ENCODE results near the gene HBQ1. TPM values are rescaled to one million over a fixed set of nuclear protein-coding genes. Genes with fewer than 3 reads are reported as not detected.

Gene HBQ1
- total RNA-seq, 2 donors from 2014 or later: not detected

DNA sequence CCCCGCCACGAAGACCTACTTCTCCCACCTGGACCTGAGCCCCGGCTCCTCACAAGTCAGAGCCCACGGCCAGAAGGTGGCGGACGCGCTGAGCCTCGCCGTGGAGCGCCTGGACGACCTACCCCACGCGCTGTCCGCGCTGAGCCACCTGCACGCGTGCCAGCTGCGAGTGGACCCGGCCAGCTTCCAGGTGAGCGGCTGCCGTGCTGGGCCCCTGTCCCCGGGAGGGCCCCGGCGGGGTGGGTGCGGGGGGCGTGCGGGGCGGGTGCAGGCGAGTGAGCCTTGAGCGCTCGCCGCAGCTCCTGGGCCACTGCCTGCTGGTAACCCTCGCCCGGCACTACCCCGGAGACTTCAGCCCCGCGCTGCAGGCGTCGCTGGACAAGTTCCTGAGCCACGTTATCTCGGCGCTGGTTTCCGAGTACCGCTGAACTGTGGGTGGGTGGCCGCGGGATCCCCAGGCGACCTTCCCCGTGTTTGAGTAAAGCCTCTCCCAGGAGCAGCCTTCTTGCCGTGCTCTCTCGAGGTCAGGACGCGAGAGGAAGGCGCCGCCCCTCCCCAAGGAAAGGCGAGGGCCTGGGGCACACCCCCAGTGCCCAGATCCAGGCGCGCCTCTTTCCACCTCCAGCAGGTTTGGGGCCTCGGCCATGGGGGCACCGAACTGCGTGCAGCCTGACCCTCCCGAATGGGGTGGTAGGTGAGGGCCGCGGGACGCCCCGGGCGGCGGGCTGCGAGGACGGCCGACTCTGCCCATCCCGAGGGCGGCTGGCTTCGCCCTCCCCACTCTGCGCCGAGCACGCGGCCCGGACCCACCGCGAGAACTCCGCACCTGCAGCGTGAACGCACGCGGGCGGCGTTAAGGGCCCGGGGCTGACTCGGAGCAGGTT, 664 bp downstream of the HBQ1 start:
- intact Hi-C loops (cut with DNase I): loop anchor here (5.0 kb wide), 1 partner anchor 74 kb away; no protein-coding TSS in a partner anchor
- H3K4me3 ChIP-seq: peak overlapping the region; percentile 20
- H3K27ac ChIP-seq: no peak overlapping the region
- H3K9me3 ChIP-seq: no peaks in the 10 kb centered on the region
- no peaks in the 10 kb centered on the region for H3K36me3 ChIP-seq
- peak overlapping the region in 1 of 2 donors; percentile 30 for H3K9ac ChIP-seq (ENCODE audit: low read depth in 2 of 2, low read length in 2 of 2)
- DNase-seq: no peak
- H3K4me1 ChIP-seq: peaks cover 11% of the 10 kb centered on the region
- H3K27me3 ChIP-seq: peaks cover 45% of the 10 kb centered on the region
- TF ChIP-seq, protein P1, sequence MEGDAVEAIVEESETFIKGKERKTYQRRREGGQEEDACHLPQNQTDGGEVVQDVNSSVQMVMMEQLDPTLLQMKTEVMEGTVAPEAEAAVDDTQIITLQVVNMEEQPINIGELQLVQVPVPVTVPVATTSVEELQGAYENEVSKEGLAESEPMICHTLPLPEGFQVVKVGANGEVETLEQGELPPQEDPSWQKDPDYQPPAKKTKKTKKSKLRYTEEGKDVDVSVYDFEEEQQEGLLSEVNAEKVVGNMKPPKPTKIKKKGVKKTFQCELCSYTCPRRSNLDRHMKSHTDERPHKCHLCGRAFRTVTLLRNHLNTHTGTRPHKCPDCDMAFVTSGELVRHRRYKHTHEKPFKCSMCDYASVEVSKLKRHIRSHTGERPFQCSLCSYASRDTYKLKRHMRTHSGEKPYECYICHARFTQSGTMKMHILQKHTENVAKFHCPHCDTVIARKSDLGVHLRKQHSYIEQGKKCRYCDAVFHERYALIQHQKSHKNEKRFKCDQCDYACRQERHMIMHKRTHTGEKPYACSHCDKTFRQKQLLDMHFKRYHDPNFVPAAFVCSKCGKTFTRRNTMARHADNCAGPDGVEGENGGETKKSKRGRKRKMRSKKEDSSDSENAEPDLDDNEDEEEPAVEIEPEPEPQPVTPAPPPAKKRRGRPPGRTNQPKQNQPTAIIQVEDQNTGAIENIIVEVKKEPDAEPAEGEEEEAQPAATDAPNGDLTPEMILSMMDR (IDR thresholded peaks at IDR 0.05): no peak

DNA sequence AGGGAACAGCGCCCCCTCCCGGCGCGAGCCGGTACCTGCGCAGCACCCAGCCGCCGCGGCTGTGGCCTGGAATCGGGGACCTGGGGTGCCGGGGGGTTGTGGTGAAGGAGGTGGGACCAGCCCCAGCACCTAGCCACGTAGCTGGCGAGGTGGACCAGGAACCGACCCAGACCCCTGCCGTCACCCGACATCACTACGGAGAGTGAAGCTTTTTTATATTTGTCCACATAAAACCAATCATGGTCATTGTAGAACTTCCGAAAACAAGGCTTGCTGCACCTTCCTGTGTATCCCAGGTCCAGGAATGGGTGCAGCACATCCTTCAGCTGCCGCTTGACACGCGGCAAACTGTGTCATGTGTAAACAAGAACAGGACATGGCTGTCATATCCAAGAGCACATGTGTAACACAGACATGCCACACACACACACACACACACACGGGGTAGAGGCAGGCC, 1.3 kb downstream of the HBQ1 start:
- Histone ChIP-seq H3K4me1 (peaks cover 11% of the 10 kb centered on the region), H3K27ac (no peak overlapping the region), H3K27me3 (peaks cover 45% of the 10 kb centered on the region), H3K4me3 (no peak overlapping the region), H3K9ac (ENCODE audit: low read depth in 2 of 2, low read length in 2 of 2) (peak overlapping the region in 1 of 2 donors; percentile 12), H3K36me3 (no peaks in the 10 kb centered on the region), H3K9me3 (no peaks in the 10 kb centered on the region)
- TF ChIP-seq, protein P1 (IDR thresholded peaks at IDR 0.05): peak; percentile 98
- intact Hi-C loops (cut with DNase I): loop anchor here (5.0 kb wide), 1 partner anchor 74 kb away; no protein-coding TSS in a partner anchor
- peak; percentile 79 for DNase-seq

DNA sequence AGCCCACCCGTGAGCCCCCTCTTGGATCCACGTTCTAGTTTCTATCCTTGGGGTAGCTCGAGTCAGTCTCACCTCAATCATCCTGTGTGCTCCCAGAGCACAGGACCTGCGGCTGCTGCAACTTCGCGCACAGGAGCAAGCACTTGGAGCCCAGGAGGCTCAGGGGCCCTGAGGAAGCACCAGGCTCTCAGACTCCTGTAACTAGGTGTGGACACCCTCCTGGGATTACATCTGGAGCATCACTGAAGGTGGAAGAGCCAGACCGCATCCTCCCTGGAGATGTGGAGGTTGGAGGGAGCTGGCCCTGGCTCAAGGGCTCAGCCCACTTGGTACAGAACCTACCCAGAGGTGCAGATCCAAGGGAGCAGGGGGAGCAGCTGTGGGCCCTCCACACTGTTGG, 2.7 kb downstream of the HBQ1 start:
- no peak overlapping the region for H3K27ac ChIP-seq
- no peak overlapping the region for H3K4me3 ChIP-seq
- no peak for DNase-seq
- intact Hi-C loops (cut with DNase I): loop anchor here (5.0 kb wide), 1 partner anchor 76 kb away; no protein-coding TSS in a partner anchor
- peaks cover 11% of the 10 kb centered on the region for H3K4me1 ChIP-seq
- H3K36me3 ChIP-seq: no peaks in the 10 kb centered on the region
- TF ChIP-seq, protein P1 (IDR thresholded peaks at IDR 0.05): no peak
- H3K9ac ChIP-seq (ENCODE audit: low read depth in 2 of 2, low read length in 2 of 2): no peak overlapping the region
- no peaks in the 10 kb centered on the region for H3K9me3 ChIP-seq
- H3K27me3 ChIP-seq: peaks cover 34% of the 10 kb centered on the region

- peaks cover 11% of the 10 kb centered on the region for H3K4me1 ChIP-seq
- no peak overlapping the region for H3K9ac ChIP-seq (ENCODE audit: low read depth in 2 of 2, low read length in 2 of 2)
- no peak overlapping the region for H3K4me3 ChIP-seq
- DNase-seq: no peak
- peaks cover 12% of the 10 kb centered on the region for H3K36me3 ChIP-seq
- H3K27me3 ChIP-seq: peaks cover 12% of the 10 kb centered on the region
- no peak overlapping the region for H3K27ac ChIP-seq
- TF ChIP-seq, protein P1 (IDR thresholded peaks at IDR 0.05): no peak
- H3K9me3 ChIP-seq: no peaks in the 10 kb centered on the region
- intact Hi-C loops (cut with DNase I): no loop called here
Observed at GRCh38 chr16:185213-185612, 5.0 kb downstream of the HBQ1 start.

DNA sequence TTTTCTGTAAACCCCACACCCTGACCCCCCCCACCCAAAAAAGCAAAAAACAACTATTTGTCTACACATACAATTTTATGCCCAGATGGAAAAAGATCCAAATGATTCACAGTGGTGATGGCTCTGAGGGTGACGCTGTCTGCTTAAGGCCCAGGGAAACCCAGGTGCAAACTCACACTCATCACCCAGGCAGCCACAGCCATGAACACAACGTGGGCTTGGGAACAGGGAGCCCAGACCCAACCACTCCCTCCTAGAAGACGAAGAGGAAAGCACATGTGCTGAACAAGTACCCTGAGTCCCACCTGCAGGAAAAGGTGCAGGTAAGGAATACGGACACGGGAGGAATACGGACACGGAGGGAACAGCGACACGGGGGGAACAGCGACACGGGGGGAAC, 5.4 kb downstream of the HBQ1 start:
- peaks cover 13% of the 10 kb centered on the region for H3K36me3 ChIP-seq
- DNase-seq: no peak
- no peak overlapping the region for H3K9ac ChIP-seq (ENCODE audit: low read depth in 2 of 2, low read length in 2 of 2)
- intact Hi-C loops (cut with DNase I): no loop called here
- H3K4me3 ChIP-seq: no peak overlapping the region
- TF ChIP-seq, protein P1 (IDR thresholded peaks at IDR 0.05): no peak
- H3K27ac ChIP-seq: no peak overlapping the region
- peaks cover 7% of the 10 kb centered on the region for H3K27me3 ChIP-seq
- H3K9me3 ChIP-seq: no peaks in the 10 kb centered on the region
- H3K4me1 ChIP-seq: peaks cover 8% of the 10 kb centered on the region

Measured in colonic mucosa (tissue), 4 donors.